ENCODE data around the gene JAK1. TPM values are rescaled to one million over a fixed set of nuclear protein-coding genes. Genes with fewer than 3 reads are reported as not detected.
A peak's percentile ranks its signal among the peaks of the same experiment; 100 is the strongest.

JAK1 gene
- total and polyA plus RNA-seq, 11 donors: 20.5 to 189 (median 94.8) TPM

DNA sequence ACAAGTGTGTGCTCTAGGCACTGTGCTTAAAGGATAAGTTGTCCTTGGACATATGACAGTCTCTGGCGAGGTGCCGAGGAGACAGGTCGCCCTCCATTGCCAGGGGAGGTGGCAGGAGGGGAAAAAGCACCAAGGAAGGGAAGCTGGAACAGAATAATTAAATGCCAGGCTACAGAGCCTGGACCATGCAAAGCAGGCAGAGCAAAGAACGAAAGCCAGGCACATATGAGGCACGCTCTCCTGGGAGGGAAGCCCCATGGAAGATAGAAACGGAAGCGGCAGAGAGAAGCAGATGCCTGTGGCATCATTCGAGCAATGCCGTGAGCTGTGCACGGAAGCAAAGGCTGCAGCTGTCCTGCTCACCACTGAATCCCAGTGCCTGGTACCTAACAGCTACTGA lies 91.2 kb downstream of the JAK1 start:
- no peak overlapping the region for H3K4me3 ChIP-seq
- no peaks in the 10 kb centered on the region for H3K27me3 ChIP-seq
- H3K4me1 ChIP-seq: peaks cover 0 to 33% (median 13%) of the 10 kb centered on the region in 12 donors
- ATAC-seq: peak; percentile 32 to 56 (median 52)
- 73 to 78% (median 78%) methylated on average over 10 of the region's 10 CpGs for WGBS, 4 donors
- peaks cover 2 to 91% (median 78%) of the 10 kb centered on the region in 9 donors for H3K36me3 ChIP-seq
- H3K9me3 ChIP-seq: no peaks in the 10 kb centered on the region
- TF ChIP-seq POLR2A (IDR thresholded peaks at IDR 0.05): no peak
- peak overlapping the region in 11 of 12 donors; percentile 6 to 76 (median 16) for H3K27ac ChIP-seq
- intact Hi-C loops (cut with DNase I): loop anchor here in 3 of 10 donors (5.0 to 10.0 kb wide), 2 partner anchors 92 to 330 kb away; partner anchors contain the start of gene JAK1 (in 2 of the 3)
- peak in 1 of 5 donors; percentile 62 for DNase-seq

DNA sequence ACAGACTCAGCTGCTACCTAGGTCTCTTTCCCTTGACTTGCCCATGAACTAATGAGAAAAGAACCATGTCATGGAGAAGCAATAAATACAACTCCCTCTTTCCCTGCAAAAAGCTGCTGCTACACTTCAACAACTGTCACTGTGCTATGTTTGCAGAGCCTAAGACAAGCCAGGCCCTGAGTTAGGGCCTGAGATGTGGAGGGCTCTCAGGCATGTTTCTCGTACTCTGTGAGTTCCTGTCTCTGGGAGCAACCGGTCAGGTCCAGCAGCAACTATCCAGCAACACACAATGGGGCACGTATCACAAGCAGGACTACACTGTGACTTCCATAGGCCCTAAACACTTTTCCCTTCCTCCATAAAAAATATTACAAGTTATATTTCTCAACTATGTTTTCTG lies 91.7 kb downstream of the JAK1 start:
- ATAC-seq (peak; percentile 6 to 47 (median 30)), DNase-seq (no peak)
- Histone ChIP-seq H3K27ac (peak overlapping the region in 11 of 12 donors; percentile 6 to 76 (median 16)), H3K27me3 (no peaks in the 10 kb centered on the region), H3K36me3 (peaks cover 2 to 93% (median 79%) of the 10 kb centered on the region in 9 donors), H3K9me3 (no peaks in the 10 kb centered on the region), H3K4me3 (no peak overlapping the region), H3K4me1 (peaks cover 0 to 28% (median 13%) of the 10 kb centered on the region in 12 donors)
- TF ChIP-seq, protein P1, sequence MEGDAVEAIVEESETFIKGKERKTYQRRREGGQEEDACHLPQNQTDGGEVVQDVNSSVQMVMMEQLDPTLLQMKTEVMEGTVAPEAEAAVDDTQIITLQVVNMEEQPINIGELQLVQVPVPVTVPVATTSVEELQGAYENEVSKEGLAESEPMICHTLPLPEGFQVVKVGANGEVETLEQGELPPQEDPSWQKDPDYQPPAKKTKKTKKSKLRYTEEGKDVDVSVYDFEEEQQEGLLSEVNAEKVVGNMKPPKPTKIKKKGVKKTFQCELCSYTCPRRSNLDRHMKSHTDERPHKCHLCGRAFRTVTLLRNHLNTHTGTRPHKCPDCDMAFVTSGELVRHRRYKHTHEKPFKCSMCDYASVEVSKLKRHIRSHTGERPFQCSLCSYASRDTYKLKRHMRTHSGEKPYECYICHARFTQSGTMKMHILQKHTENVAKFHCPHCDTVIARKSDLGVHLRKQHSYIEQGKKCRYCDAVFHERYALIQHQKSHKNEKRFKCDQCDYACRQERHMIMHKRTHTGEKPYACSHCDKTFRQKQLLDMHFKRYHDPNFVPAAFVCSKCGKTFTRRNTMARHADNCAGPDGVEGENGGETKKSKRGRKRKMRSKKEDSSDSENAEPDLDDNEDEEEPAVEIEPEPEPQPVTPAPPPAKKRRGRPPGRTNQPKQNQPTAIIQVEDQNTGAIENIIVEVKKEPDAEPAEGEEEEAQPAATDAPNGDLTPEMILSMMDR (IDR thresholded peaks at IDR 0.05): no peak
- no peak for TF ChIP-seq POLR2A (IDR thresholded peaks at IDR 0.05)
- WGBS, 4 donors: 56 to 81% (median 67%) methylated on average over 3 of the region's 3 CpGs
- intact Hi-C loops (cut with DNase I): loop anchor here in 3 of 10 donors (5.0 to 10.0 kb wide), 2 partner anchors 93 to 330 kb away; partner anchors contain the start of gene JAK1 (in 2 of the 3)

DNA sequence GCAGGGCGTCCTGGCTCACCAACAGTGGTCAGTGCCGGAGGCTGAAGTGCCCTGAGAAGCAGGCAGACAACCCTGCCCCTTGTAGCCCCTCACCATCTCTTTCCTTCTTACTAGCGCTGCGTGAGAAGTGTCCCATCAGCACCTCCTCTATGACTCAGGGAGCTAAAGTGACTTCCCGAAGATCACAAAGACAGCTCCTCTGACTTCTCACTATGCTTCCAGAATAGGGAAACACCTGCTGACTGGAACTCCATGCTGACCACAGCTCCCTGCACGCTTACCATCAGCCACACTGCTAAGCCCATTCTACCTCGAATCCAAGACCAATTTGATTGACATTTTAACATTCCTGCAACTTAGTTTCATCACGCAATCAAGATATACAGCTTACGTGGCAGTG lies 92.8 kb downstream of the JAK1 start:
- H3K9me3 ChIP-seq: no peaks in the 10 kb centered on the region
- 94 to 95% (median 94%) methylated on average over 9 of the region's 9 CpGs for WGBS, 4 donors
- no peak overlapping the region for H3K27ac ChIP-seq
- intact Hi-C loops (cut with DNase I): loop anchor here in 1 of 10 donors (10.0 kb wide), 1 partner anchor 331 kb away; no protein-coding TSS in a partner anchor
- peaks cover 0 to 17% (median 9%) of the 10 kb centered on the region in 12 donors for H3K4me1 ChIP-seq
- TF ChIP-seq, protein P1 (IDR thresholded peaks at IDR 0.05): no peak
- TF ChIP-seq POLR2A (IDR thresholded peaks at IDR 0.05): no peak
- no peak for ATAC-seq
- peaks cover 2 to 100% (median 87%) of the 10 kb centered on the region in 9 donors for H3K36me3 ChIP-seq
- DNase-seq: no peak
- H3K4me3 ChIP-seq: no peak overlapping the region
- no peaks in the 10 kb centered on the region for H3K27me3 ChIP-seq

DNA sequence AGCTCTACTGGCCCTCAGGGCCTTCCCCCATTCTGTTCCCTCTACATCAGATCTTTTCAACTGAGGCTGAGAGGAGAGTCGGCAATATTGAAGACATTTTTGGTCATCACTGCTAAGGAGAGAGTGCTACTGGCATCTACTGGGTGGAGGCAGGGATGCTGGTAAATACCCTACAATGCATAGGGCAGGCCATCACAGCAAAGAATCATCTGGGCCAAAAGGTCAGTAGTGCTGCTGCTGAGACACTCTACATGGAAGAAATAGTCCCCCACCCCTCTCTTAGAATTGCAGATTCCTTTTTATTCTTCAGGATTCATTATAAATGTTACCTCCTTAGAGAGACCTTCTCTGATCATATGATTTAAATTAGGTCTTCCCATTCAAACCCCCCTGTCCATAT lies 94.3 kb downstream of the JAK1 start:
- no peak for DNase-seq
- H3K27me3 ChIP-seq: no peaks in the 10 kb centered on the region
- no peaks in the 10 kb centered on the region for H3K9me3 ChIP-seq
- H3K4me3 ChIP-seq: no peak overlapping the region
- intact Hi-C loops (cut with DNase I): loop anchor here in 1 of 10 donors (10.0 kb wide), 1 partner anchor 333 kb away; no protein-coding TSS in a partner anchor
- peaks cover 0 to 17% (median 7%) of the 10 kb centered on the region in 12 donors for H3K4me1 ChIP-seq
- no peak for ATAC-seq
- peaks cover 2 to 100% (median 86%) of the 10 kb centered on the region in 9 donors for H3K36me3 ChIP-seq
- 93 to 95% (median 95%) methylated on average over 1 of the region's 1 CpG for WGBS, 4 donors
- TF ChIP-seq POLR2A (IDR thresholded peaks at IDR 0.05): no peak
- TF ChIP-seq, protein P1 (IDR thresholded peaks at IDR 0.05): no peak
- no peak overlapping the region for H3K27ac ChIP-seq
